ENCODE data around the gene ADAMTS7.
"Not testable (repeated sequence)": the region's sequence is repeated elsewhere in the genome, so short reads cannot be mapped to it uniquely, and the experiment has no call there.

The ADAMTS7 gene

GRCh38 chr15:78766041-78766440 is 45.2 kb downstream of the ADAMTS7 start:
- DNase-seq (ENCODE audit: low read depth in 2 of 2): no peak

- not testable (repeated sequence) for DNase-seq (ENCODE audit: low read depth in 2 of 2)
Observed at GRCh38 chr15:78765154-78765860, 46.0 kb downstream of the ADAMTS7 start.

- not testable (repeated sequence) for DNase-seq (ENCODE audit: low read depth in 2 of 2)
Observed at GRCh38 chr15:78764340-78765153, 46.7 kb downstream of the ADAMTS7 start.

GRCh38 chr15:78763796-78764241 is 47.4 kb downstream of the ADAMTS7 start:
- no peak for DNase-seq (ENCODE audit: low read depth in 2 of 2)

GRCh38 chr15:78762985-78763795 is 48.1 kb downstream of the ADAMTS7 start:
- no peak for DNase-seq (ENCODE audit: low read depth in 2 of 2)

DNA sequence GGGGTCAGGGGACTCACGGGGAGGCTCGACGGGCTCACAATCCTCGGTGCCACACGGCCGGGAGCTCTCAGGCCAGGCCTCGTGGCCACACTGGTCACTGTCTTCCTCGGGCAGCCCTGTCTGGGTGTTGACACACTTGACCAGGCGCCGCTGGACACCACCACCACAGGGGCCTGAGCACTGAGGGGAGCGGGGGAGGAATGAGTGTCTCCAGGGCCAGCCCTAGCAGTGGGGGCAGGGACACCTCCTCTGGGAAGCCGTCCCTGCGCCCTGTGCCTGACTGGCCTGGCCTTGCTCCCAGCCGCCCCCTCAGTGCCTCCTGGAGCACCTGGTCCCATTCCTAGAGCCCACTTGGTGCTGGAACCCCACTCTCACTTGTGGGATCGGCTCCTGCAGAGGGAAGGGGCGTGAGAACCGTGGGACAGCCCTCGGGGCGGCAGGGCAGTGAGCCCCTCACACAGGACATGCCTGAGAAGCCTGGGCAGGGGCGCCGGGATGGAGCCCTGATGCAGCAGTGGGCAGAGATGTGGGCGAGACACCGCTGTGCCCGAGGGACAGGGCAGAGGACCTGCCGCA is 48.8 kb downstream of the ADAMTS7 start:
- DNase-seq (ENCODE audit: low read depth in 2 of 2): not testable (repeated sequence)

- DNase-seq (ENCODE audit: low read depth in 2 of 2): no peak
Observed at GRCh38 chr15:78761891-78762385, 49.3 kb downstream of the ADAMTS7 start.

DNA sequence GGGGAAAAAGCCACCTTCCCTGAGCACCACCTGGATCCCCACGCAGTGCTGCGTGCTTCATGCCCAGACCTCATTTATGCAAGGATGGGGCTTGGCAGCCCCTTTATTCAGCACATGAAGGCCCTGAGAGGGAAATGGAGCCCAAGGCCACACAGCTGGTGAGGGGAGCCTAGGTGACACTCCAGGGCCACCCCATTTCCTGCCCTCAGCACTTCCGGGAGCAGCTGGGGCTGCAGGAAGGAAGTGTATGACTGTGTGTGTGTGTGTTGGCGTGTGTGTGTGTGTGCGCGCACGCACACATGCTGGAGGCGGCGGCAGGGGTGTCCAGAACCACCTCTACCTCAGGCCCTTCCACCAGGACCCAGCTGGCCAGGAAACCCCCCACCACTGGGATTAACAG is 49.8 kb downstream of the ADAMTS7 start:
- peak; percentile 62 to 64 for DNase-seq (ENCODE audit: low read depth in 2 of 2)

GRCh38 chr15:78761020-78761419 is 50.2 kb downstream of the ADAMTS7 start:
- DNase-seq (ENCODE audit: low read depth in 2 of 2): no peak

DNA sequence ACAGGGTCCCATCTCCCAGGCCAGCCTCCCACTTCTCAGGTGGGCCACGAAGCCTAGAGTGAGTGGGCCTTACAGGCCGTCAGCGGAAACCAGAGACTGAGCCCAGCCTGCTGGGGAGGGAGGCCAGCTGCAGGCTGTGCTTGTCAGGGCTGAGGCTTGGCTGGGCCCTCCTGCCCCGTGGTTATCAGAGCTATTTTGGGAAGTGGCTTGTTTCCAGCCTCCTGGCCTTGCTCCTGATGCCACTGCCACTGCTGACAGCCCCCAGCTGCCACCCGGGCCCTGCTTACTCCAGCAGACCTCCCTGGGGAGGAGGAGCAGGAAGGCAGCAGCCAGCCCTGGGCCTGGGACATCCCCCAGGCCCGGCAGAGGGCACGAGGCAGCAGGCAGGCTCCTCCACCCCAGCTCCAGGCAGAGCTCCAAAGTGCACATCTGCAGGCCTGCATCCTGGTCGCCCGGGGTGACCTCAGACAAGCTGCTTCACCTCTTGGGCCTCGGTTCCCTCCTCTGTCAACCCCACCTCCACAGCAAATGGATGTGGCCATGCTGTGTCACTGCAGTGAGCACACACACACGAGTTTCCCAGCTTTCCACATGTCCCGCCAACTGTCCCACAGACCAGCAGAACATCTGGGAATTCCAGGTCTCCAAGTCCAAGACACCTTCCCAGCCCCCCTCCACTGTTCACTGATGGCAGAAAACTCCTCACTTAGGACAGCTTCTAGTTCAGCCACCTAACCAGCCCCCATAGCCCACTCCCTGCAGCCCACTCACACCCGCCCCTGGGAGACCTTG is 51.0 kb downstream of the ADAMTS7 start:
- DNase-seq (ENCODE audit: low read depth in 2 of 2): not testable (repeated sequence)

DNA sequence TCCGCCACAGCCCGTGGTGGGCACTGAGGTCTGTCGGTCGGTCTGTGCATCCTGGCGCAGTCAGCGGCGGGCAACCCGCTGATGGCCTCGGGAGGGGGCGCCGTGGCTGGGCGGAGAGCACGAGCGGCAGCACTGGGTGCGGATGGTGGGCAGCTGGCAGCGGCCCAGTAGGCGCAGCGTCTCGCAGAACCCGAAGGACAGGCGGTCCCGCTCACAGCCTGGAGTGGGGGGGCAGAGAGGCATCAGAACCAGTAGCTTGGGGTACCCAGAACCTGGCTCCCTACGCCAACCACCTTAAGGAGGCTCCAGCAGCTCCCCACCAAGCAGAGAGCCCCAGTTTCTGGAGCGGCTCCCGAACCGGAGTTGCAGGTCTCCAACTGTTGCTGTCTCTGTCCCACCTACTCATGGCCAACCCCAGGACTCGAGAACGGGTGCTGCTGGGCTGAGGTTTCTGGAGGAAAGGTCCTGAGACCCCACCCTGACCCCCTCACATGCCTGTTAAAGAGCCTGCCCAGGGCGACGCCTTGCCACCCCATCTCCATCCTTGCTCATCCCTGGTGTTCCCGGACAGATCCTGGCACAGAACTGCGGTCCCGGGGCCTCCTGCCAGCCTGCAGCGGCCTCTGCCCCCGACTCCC is 51.8 kb downstream of the ADAMTS7 start:
- DNase-seq (ENCODE audit: low read depth in 2 of 2): not testable (repeated sequence)

DNA sequence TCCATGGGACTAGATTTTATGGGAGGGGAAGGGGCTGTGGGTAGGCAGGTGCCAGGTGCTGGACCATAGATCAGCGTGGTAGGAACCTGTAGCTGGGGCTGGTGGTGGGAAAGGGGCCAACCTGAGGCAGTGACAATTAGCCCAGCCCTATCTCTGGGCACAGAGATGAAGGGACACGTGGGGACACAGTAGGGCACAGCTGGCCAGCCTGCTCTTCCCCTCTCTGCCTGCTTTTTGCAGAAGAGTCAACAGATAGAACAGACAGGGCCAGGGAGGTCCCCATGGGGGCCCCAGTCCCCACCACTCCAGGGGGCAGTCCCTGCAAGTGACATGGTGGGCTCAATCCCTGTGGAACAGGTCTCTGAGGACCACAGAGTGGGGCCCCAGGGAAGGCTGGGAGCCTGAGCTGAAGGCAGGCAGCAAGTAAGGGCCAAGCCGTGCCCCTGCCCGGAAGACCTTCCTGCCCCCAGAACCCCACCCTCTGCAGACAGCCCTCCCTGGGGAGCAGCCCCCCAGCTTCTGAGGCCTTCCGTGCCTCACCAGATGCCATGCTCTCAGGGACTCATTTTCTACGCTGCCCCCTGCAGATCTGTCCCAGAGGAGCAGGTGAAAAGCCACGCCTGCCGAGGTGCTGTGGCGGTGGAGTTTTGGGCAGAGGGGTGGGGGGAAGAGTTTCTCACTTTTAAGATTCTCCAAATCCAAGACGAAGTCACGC is 52.6 kb downstream of the ADAMTS7 start:
- DNase-seq (ENCODE audit: low read depth in 2 of 2): not testable (repeated sequence)

GRCh38 chr15:78758084-78758483 is 53.2 kb downstream of the ADAMTS7 start:
- DNase-seq (ENCODE audit: low read depth in 2 of 2): not testable (repeated sequence)

DNA sequence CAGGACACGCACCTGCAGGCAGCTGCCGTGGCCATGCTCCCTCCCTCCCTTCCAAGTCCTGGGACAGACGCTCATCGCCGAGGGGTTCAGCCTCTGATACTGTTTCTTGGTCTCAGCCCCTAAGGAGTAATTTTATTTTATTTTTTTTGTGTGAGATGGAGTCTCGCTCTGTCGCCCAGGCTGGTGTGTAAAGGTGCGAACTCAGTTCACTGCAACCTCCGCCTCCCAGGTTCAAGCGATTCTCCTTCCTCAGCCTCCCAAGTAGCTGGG is 53.7 kb downstream of the ADAMTS7 start:
- no peak for DNase-seq (ENCODE audit: low read depth in 2 of 2)

- DNase-seq (ENCODE audit: low read depth in 2 of 2): peak; percentile 56 to 64
Observed at GRCh38 chr15:78756781-78757635, 54.3 kb downstream of the ADAMTS7 start.

DNA sequence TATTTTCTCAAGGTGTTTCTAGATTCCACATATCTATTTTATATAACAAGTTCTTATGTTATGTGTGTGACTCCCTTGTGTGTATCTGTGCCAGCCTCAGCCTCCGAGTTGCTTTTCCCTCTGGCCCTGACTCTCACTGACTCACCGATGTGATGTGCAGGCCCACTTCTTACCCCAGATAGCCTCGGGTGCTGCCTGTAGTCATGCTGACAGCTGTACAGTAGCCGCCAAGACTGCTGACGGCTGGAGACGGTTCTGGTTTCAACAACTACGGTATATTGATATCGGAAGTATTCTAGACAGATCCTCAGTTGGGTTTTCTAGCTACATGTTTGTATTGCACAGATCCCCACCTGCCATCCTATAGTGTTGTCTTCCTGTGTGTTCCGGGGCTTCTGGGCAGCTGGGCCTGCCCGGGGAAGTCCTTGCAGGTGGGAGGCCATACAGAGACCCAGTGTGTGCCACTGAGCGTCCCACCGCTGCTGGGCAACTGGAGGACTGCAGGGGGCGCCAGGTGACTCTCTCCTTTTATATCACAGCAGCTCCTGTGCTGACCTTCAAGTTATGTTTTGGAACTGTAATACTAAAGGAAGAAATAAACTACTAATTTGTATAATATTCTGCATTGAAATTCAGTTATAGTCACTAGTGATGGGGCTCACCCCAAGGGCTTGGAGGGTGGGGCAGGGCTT is 55.2 kb downstream of the ADAMTS7 start:
- peak in 1 of 2 donors; percentile 30 for DNase-seq (ENCODE audit: low read depth in 2 of 2)

DNA sequence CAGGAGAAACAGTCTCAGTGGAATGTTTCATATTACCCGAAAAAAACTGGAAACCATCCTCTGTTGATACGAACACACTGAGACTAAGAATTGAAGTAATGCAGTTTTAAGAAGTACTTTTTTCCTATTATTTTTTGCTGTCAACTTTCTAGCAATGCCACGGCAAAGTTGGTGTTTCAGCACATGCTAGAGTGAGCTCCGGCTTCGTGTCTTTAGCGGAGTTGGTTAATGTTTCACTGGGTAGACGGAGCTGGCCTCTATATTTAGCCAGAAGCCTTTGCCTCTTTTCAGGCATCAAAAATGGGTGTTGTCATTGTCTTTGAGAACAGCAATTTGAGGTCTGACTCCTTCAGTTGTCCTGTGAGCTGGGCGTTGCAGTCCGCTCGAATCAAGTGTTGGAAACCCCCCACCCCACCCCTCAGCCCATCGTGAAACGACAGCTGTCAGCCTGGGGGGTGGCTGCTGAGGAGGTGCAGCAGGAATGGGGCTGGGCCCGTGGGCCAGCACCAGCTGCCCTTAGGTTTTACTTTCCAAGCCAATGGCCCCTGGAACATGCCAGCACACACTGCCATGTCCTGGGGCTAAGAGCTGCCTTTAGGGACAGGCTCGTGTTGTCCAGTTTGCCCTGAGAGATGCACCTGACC is 56.5 kb downstream of the ADAMTS7 start:
- not testable (repeated sequence) for DNase-seq (ENCODE audit: low read depth in 2 of 2)
